HG03442 (cell line): Measurements from ENCODE around the gene RANGAP1.
"Not testable (repeated sequence)": the region's sequence is repeated elsewhere in the genome, so short reads cannot be mapped to it uniquely, and the experiment has no call there.

Experiments
- ATAC-seq: cut with Tn5 transposase; IDR thresholded peaks from one replicate; pipeline ENCODE4 v1.9.1; 2021; ENCODE audit warnings: mild to moderate bottlenecking, moderate library complexity; ENCODE audit not compliant: unreplicated experiment

RANGAP1 gene

DNA sequence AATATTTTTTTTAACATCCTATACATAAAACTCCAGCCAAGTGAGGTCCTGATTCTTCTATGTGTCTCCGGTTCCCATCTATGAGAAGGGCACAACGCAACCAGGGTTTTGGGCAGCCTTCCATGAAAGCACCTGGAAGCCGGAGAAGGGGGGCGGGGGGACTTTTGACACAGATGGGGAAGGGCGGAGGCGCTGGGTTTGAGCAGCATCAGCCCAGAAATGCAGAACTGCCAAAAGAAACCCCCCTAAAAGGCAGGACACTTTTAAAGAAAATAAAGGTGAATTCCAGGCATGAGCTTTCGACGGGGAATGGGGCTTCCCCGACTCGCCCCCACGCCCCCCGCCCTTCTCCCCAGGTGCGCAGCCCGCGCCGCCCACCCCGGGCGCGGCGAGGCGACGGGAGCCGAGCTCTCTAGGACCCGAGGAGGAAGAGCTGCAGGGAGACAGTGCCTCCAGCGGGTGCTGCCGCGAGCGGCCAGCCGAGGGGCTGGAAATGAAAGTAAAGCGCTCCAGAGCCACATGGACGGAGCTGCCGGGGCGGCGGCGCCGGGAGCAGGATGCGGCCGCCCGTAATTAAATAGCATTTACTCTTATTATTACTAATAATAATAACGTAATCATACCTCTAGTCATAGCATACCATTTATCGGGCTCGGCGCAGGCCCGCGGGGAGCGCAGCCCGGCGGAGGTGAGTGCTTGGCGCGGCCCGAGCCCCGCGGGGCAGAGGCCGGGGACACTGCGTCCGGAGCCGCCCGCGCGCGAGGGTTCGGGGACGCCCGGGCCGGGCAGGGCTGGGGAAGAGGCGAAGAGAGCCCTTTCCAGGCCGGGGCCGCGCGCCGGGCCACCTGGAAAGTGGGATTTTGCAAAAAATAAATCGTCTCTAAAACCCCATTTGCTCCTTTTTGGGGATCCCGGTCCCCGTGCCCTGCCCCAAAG is 15.4 kb upstream of the RANGAP1 start, which contains the start of gene ZC3H7B:
ZC3H7B (plus strand) TSS at position 441 of the 936 bp plus-strand sequence. CDS start 19,136 bp downstream, outside the sequence.
- peak; percentile 75 for ATAC-seq

DNA sequence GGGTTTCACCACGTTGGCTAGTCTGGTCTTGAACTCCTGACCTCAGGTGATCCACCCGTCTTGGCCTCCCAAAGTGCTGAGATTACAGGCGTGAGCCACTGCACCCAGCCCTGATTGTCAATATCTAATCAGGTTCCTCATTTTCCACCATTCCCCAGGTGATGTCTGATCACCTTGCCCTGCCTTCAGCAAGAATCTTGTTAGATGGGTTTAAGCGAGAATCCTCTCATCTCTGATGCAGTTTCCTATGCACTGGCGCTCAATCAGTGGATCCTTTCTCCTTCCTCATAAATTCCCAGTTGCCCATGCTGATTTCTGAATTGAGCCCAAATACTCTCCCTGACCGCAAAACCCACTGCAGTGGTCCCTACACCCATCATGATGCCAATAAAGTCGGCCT is 14.7 kb upstream of the RANGAP1 start:
- no peak for ATAC-seq

DNA sequence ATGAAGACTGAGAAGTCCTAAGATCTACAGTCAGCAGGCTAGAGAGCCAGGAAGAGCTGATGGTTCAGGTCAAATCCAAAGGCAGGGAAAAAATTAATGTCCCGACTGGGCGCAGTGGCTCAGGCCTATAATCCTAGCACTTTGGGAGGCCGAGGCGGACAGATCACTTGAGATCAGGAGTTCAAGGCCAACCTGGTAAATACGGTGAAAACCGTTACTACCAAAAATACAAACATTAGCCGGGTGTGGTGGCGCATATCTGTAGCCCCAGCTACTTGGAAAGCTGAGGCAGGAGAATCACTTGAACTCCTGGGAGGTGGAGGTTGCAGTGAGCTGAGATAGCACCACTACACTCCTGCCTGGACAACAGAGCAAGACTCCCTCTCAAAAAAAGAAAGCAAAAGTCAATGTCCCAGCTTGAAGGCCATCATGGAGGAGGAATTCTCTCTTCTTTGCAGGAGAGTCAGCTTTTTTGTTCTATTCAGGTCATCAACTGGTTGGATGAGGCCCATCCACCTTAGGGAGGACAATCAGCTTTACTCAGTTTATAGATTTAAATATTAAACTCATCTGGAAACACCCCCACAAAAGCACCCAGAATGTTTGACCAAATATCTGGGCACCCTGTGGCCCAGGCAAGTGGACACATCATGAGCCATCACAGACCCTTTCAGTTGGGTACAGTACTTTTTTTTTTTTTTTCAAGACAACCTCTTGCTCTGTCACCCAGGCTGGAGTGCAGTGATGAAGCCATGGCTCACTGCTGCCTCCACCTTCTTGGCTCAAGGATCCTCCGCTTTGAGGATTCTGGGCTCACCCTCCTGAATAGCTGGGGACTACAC is 11.1 kb upstream of the RANGAP1 start:
- no peak for ATAC-seq

DNA sequence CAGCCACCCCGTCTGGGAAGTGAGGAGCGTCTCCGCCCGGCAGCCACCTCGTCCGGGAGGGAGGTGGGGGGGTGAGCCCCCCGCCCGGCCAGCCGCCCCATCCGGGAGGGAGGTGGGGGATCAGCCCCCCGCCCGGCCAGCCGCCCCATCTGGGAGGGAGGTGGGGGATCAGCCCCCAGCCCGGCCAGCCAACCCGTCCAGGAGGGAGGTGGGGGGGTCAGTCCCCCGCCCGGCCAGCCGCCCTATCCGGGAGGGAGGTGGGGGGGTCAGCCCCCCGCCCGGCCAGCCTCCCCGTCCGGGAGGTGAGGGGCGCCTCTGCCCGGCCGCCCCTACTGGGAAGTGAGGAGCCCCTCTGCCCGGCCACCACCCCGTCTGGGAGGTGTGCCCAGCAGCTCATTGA is 8.8 kb upstream of the RANGAP1 start:
- ATAC-seq: not testable (repeated sequence)

DNA sequence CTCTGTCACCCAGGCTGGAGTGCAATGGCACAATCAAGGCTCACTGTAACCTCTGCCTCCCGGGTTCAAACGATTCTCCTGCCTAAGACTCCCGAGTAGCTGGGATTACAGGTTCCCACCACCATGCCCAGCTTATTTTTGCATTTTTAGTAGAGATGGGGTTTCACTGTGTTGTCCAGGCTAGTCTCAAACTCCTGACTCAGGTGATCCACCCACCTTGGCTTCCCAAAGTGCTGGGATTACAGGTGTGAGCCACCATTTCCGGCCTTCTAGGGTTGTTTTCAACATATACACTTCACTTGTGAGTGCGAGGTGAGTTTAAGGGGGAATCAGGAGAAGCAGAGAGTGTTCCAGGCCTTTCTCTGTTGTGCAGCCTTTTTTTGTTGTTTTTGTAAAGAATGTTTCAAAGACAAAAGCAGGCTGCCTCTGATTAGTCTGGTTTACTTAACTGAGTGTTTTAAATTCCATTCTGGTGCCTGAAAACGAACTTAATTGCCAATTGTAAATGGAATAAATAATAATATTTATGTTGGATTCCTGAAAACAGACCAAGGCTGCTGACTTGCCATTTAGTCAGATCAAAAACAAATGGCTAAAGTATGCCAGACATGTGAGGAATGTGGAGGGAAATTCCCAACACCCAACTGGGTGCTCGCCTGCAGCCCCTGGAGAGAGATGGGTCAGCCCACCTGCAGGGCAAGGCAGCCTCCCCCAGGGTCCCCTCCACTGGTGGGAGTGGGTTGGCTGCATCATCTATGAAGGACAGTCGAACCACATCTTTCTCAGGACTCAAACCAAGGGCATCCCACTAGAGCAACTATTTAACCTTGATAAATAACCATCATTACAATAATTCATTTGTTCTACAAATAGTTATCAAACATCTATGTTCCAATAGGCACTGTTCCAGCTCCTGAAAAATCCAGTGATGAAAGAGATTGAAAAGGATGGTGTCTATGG is 4.6 kb upstream of the RANGAP1 start:
- ATAC-seq: no peak

DNA sequence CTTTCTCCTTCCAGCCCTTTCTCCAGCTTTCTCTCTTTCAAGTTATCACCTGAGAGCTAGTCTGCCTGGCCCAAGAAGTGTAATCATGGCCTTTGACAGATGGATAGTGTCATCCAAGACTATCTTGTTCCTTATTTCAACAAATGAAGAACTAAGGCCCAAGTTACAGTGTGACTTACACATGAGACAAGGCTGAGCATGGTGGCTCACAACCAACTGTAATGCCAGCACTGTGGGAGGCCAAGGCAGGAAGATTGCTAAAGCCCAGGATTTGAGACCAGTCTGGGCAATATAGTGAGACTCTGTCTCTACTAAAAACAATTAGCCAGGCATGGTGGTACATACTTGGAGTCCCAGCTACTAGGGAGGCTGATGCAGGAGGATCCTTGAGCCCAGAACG is 3.7 kb upstream of the RANGAP1 start:
- ATAC-seq: no peak

DNA sequence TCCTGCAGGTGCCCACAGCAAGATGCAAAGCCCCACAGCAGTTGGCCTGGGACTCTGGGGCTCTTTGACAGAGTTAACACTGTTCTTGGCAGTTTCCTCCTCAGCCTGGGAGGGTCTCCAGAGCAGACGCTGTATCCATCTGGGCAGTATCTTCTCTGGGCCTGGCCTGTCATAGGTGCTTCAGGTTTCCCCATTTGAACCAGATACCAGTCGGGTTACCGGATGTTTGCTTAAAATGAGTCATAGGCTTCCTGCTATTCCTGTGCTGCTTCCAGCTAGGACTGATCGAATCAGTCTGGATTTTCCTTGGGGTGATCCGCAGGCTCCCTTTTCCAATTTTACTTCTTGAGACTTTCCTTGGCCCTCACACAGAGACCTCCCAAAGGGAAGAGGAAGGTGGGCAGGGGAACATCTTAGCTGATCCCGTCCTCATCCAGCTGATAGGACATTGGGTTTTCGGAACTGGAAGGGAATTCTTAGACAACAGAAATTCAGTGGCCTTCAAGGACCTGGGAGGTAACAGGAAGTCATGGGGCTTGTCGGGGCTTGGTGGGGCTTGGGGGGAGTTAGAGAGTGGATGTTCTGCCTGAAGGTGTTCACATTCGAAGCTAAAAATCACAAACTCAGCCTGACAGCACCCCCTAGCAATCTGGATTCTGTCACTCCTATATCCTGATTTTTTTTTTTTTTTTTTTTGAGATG is 2.4 kb upstream of the RANGAP1 start:
- ATAC-seq: no peak

DNA sequence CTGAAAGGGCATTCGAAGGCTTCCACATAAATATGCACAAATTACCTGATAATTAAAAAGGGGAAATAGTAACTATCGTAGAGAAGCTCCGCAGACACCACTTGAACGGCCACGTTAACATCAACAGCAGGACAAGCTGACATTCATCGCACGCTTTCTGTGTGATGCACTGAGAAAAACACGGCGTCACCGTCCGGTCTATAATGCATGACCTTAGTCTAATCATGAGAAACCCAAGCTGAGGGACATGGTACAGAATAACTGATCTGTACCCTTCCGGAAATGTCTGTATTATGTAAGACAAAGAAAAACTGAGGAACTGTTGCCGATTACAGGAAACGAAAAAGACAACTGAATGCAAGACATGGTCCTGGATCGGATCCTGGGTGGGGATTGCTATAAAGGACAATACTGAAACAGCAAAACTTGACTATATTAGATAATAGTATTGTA is 678 bp upstream of the RANGAP1 start:
- no peak for ATAC-seq

DNA sequence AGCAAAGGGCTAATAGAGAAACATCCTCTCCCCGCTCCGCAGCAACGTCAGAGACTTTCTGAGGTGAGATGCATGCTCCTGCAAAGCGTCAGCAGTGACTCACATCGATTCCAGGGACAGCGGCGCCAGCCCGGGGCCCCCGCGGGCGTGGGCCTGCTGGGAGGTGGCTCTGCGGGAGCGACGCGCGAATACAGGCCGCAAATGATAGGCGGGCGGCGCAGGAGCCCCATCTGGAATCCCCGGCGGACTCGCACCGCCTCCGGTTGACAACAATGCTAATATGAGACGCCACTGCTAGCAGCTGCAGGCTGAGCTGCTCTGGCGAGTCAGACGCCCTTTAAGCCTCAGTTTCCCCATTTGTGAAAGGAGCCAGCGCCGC is 557 bp downstream of the RANGAP1 start:
- ATAC-seq: peak; percentile 19

DNA sequence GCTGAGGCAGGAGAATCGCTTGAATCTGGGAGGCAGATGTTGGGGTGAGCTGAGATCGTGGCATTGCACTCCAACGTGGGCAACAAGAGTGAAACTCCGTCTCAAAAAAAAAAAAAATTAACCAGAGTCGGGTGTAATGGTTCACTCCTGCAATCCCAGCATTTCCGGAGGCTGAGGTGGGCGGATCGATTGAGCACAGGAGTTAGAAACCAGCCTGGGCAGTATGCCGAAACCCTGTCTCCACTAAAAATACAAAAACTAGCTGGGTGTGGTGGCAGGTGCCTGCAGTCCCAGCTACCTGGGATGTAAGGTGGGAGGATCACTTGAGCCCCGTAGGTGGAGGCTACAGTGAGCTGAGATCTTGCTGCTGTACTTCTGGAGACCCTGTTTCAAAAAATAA is 1.5 kb downstream of the RANGAP1 start:
- ATAC-seq: no peak

DNA sequence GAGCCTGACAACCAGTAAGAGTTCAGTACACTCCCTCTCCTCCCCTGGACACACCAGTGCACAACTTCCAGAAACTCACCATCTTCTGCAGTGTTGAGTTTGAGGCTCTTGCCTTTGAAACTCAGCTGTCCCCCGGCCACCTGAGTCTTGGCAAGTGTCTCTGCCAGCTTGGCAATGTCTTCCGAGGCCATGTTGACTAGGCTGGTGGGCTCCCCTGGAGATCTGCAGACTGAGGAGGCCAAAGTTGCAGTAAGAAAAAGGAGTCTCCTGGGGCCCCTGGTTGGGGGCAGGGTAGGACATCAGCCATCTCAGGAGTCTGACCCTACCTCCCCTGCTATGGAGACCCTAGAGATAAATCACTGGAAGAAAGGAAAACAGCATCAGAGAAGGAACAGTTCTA is 5.1 kb downstream of the RANGAP1 start:
- no peak for ATAC-seq

DNA sequence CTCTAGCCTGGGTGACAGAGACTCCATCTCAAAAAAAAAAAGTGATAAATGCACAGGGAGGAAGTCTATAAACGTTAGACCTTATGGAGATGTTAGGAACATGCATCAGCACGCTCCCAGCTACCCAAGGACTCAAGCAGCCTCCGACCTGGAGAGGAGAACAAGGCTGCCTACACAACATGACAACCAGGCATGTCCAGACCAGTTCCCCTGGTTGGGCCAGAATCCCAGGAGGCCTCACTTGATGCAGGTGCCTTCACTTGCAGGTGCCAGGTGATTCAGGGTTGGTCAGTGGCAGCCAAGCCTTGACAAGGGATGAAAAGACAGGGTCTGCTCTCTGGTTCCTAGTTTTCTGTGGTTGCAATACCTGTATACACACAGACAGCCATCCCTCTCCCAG is 5.9 kb downstream of the RANGAP1 start:
- ATAC-seq: no peak

DNA sequence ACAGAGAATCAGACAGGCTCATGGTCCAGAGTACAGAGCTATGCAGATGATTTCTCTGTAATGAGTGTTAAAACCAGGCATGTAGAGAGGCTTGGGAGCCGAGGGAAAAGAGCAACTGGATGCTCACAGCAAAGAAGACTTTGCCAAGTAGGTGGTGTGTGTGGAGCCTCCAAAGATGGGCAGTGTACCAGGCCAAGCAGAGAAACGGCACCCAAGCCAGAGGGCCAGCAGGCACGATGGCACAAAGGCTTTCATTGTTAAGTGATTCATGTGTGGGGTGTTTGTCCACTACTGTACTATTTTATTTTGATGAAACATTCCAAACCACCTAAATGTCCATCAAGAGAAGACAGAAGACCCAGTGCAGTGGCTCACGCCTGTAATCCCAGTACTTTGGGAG is 11.1 kb downstream of the RANGAP1 start:
- no peak for ATAC-seq

DNA sequence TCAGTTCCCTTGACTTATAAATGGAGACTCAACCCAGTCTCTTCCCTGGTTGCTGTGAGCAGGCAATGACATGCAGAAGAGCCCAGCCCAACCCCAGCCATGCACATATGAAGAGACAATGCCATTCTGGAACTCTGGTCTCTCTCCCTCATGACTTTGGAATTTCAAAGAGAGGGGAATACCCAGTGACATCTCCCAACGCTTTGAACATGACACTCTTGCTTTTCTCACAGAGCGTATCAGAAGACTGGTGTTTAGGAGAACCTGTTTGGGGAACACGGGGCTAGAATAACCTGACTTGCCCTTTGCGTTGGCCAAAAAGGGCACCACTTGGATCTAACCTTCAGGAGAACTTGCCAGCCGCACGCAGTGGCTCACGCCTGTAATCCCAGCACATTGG is 12.9 kb downstream of the RANGAP1 start:
- ATAC-seq: no peak

DNA sequence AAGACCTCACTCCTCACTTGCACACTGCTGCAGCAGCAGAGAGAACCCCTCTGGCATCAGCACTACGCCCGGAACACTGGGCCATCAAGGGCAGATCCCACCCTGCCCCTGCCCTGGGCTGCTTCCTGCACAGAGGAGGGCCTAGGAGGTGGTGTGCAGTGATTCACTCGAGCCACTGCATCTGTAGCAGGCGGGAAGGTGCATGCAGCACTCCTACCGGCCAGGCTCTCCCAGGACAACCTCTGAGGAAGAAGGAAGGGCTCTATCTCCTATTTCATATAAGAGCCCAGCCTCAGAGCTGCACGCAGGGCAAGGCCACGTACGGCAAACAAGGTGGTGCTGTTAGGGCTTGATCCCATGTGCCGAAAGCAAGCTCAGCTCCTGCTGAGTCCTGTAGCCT is 14.2 kb downstream of the RANGAP1 start:
- no peak for ATAC-seq

DNA sequence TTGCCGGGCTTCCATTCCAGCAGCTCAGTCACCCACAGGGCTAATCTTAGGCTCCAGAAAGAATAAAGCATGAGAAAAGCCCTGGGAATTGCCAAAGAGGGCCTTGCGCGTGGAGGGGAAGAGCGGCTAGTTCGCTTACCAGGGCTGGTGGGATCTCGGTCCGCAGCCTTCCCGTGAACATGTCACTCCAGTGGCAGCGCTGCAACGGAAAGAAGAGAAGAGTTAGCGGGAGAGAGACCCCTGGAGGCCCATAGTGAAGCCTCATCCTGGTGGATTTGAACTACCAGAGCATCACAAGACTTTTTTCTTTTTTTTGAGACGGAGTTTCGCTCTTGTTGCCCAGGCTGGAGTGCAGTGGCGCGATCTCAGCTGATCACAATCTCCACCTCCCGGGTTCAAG is 18.0 kb downstream of the RANGAP1 start:
- ATAC-seq: no peak

DNA sequence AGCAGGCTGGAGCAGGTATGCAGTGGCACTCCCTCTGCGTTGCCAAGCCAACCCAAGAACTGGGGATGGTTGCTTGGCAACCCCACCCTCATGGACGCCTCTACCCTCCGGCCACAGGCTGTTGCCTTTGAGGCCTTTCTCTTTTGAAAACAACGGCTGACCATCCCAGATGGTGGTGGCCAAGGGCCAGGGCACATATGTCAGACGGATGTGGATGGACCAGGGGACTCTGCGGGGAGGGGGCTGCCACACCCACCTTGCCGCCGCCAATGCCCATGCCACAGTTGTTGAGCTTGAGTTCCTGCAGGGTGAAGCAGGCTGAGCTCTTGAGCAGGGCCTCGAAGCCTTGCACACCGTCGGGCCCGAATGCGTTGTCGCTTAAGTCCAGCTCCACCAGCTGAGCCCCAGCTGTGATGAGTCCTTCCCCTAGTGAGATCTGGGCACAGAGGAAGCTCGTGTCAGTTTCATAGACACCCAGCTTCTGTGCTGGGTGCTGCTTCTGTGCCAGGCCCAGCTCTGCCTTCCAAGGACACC is 21.5 kb downstream of the RANGAP1 start:
- ATAC-seq: no peak

DNA sequence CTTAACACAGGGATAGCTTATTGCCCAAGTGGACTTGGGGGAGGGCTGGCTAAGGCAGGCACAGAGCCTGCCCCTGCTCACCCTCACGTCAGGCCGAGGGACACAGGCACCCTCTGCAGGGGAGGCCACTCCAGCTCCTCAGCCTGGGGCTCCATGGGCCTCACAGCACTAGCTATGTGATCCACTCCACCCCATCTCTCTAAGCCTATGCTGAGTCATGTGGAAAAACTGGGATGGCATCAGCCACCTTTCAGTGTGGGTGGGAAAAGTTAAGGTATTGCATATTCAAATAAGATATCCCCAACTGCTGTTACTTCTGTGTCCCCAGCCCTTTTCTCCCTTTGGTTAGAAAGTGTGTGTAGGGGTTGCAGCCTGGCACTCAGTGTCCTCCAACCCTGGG is 22.3 kb downstream of the RANGAP1 start:
- ATAC-seq: no peak

DNA sequence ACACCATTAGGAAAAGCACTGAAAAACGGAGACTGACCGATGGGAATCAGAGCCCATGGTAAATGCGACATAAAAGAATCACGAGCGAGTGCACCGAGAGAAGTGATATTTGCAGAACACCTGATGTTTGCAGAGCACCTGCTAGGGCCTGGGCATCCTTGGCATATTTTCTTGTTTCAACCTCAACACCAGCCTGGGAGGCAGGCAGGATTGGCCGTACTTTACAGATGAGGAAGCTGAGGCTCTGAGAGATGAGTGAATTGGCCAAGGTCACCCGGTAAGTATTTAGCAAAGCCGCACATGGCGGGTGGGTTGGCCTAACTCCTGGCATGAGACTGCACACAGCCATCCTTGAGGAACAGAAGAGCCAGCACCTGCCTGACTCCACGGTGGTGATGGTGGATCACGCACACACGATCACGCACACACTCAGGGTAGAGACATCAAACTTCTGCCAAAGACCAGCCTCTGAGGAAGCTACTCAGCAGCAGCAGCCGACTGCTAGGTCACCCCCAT is 23.7 kb downstream of the RANGAP1 start:
- no peak for ATAC-seq
